Measurements from ENCODE around the gene CTNNBL1.

Gene CTNNBL1

GRCh38 chr20:37915800-37916570, 222.2 kb downstream of the CTNNBL1 start:
- no peak for TF ChIP-seq CTCF (IDR thresholded peaks at IDR 0.05; ENCODE audit: low read depth, low read length)
- no peak overlapping the region for H3K4me3 ChIP-seq (ENCODE audit: low read depth, low read length)

GRCh38 chr20:37917461-37917860, 223.6 kb downstream of the CTNNBL1 start:
- no peak for TF ChIP-seq CTCF (IDR thresholded peaks at IDR 0.05; ENCODE audit: low read depth, low read length)
- H3K4me3 ChIP-seq (ENCODE audit: low read depth, low read length): no peak overlapping the region

- TF ChIP-seq CTCF (IDR thresholded peaks at IDR 0.05; ENCODE audit: low read depth, low read length): no peak
- no peak overlapping the region for H3K4me3 ChIP-seq (ENCODE audit: low read depth, low read length)
Observed at GRCh38 chr20:37918035-37918434, 224.2 kb downstream of the CTNNBL1 start.

GRCh38 chr20:37919389-37920040, 225.7 kb downstream of the CTNNBL1 start:
- H3K4me3 ChIP-seq (ENCODE audit: low read depth, low read length): no peak overlapping the region
- TF ChIP-seq CTCF (IDR thresholded peaks at IDR 0.05; ENCODE audit: low read depth, low read length): no peak

GRCh38 chr20:37920270-37920669, 226.4 kb downstream of the CTNNBL1 start:
- no peak overlapping the region for H3K4me3 ChIP-seq (ENCODE audit: low read depth, low read length)
- no peak for TF ChIP-seq CTCF (IDR thresholded peaks at IDR 0.05; ENCODE audit: low read depth, low read length)

GRCh38 chr20:37920679-37921322, 227.0 kb downstream of the CTNNBL1 start:
- no peak for TF ChIP-seq CTCF (IDR thresholded peaks at IDR 0.05; ENCODE audit: low read depth, low read length)
- H3K4me3 ChIP-seq (ENCODE audit: low read depth, low read length): no peak overlapping the region

All from WI38 (cell line).